CD4-positive, alpha-beta T cell treated with Interleukin-10 for 1 hour (primary cell): ENCODE results near the gene ACSM2A.
"Not testable (repeated sequence)": the region's sequence is repeated elsewhere in the genome, so short reads cannot be mapped to it uniquely, and the experiment has no call there.

Experiments
- DNase-seq: peaks from one replicate; pipeline ENCODE4 v3.0.0-alpha.2; 2020

The ACSM2A gene

GRCh38 chr16:20451364-20451763 lies at the start of gene ACSM2A:
Gene ACSM2A, plus strand, starts transcription at chr16:20451521. Its CDS starts 8,594 bp downstream, at chr16:20460115.
- not testable (repeated sequence) for DNase-seq

- no peak for DNase-seq
These were observed 48.7 kb upstream of the ACSM2A start for GRCh38 chr16:20402651-20403050.

DNA sequence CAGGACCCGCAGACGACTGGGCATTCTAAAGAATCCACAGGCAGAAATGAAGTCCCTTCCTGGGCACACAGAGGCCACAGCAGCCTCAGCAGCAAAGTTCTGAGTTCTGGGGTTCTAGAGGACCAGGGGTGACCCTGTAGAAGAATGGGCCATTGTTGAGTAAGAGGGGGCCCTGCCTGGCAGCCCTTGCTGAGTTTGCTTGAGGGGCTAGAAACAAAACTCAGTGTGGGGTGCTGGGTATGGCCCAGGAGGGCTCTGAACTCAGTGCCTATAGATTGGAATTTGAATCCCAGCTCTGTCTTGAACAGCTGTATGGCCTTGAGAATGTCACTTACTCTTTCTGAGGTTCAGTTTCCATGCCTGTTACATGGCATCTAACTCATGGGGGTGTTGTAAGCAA lies 46.7 kb upstream of the ACSM2A start, which contains the start of gene PDILT:
Gene PDILT (minus strand): TSS at position 101 of the 400 bp plus-strand sequence. CDS start 5,437 bp downstream, outside the sequence.
- no peak for DNase-seq

DNA sequence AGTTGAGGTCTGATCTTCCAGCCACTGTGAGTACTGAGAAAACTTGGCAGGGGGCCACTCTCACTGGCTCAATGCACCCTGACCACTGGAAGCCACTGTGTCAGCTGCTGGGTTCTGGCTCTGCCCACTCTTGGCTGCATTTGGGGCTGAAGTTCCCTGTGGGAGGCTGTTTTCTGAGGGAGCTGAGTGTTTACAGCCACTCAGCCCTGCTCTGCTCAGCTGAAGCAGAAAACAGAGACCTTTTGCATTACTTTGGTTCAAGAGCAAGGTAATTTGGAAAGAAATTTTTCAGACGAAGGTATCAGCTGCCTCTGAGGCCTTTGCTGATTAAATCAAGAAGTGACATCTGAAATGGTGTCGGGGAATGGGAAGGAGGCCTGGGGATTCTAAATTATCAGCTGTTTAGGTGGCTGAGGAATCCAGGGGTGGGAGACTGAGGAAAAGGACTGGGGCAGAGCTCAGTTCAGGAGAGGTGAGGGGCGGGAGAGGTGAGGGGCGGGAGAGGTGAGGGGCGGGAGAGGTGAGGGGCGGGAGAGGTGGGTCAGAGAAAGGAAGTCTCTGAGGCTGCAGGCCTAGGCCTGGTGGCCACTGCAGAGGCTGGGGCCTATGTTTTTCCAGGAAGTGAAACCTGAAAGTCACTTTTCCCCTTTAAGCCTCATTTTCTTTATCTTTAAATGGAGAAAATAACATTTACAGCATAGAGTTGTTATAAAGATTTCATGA lies 41.8 kb upstream of the ACSM2A start, which contains the start of gene ACSM5:
Gene ACSM5 (plus strand): TSS at position 137 of the 723 bp plus-strand sequence. CDS start 1,951 bp downstream, outside the sequence.
- no peak for DNase-seq

- no peak for DNase-seq
These were observed 41.1 kb upstream of the ACSM2A start for GRCh38 chr16:20410121-20410723.

DNA sequence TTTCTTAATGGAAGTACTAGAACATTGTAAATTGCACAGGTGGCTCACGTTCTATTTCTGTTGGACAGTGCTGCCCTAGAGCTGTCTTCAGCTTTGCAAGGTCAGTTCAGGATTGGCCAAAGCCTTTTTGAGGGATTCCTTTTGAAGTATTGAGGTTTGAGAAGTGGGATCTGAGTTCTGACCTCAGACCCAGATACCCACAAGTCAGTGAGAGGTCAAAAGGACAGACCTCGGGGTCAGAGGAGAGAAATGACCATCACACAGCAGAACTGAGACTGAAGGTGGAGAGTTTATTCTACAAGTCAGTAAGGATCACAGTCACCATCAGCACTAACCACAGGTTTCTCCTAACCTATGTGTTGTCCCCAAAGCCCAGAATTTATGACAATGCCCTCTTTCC lies 40.3 kb upstream of the ACSM2A start:
- DNase-seq: no peak

DNA sequence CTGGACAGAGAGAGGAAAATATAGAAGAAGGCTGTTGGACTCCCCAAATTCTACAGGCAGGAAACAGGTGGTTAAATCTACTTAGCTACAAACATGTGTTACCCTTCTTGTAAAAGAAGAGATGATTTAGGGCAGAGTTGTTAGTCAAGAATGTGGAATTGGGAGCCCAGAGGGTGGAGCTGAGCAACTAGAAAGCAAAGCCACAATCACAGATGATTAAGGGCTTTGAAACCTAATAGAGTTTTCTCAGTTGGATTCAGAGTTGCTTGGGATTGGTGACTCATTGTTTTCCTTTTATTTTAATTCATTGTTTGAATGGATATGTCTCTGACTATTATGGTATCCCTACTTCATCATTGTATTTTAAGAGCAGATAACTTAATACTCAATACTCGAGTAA lies 35.8 kb upstream of the ACSM2A start:
- DNase-seq: no peak

GRCh38 chr16:20419093-20419492 lies 32.2 kb upstream of the ACSM2A start:
- not testable (repeated sequence) for DNase-seq

DNA sequence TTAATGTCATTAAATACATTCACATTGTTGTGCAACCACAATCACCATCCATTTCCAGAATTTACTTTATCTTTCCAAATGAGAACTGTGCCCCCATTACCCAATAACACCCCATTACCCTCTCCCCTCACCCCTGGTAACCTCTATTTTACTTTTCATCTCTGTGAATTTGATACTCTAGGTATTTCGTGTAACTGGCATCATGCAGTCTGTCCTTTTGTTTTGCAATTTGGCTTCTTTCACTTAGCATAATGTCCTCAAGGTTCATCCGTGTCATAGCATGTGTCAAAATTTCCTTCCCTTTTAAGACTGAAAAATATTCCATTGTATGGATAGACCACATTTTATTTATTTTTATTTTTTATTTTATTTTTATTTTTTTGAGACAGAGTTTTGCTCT lies 29.6 kb upstream of the ACSM2A start:
- DNase-seq: not testable (repeated sequence)

- not testable (repeated sequence) for DNase-seq
These were observed 27.6 kb upstream of the ACSM2A start for GRCh38 chr16:20423772-20424128.

DNA sequence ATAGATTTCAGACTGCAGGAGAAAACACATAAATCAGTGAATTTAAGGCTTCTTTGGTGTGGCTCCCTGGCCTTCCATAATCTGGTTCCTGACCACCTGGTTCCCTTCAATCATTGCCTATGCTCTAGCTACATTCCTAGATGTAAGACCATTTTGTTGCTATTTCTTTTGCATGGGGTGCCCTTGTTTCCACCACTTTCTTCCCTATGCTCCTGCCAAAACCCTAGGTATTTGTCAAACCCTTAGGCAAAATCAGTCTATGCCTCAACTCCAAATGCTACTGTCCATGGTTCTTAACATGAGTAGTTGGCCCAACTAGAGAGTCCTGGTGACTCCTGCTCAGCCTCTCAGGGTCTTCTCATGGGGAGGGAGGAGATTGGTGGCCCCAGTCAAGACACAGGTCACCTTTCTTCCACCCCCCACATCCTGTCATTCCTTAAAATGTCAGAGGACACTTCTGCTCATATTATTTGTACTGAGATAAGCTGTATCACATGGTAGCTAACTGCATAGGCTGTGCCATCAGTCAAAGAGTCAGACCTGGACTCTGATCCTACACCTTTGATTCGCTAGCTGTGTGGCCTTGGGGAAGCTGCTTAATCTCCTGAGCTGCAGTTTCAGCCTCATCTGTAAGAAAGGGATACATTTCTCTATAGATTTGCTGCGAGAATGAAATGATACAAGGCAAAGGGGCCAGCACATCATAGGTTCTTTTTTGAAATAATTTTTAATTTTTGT lies 27.0 kb upstream of the ACSM2A start:
- no peak for DNase-seq

DNA sequence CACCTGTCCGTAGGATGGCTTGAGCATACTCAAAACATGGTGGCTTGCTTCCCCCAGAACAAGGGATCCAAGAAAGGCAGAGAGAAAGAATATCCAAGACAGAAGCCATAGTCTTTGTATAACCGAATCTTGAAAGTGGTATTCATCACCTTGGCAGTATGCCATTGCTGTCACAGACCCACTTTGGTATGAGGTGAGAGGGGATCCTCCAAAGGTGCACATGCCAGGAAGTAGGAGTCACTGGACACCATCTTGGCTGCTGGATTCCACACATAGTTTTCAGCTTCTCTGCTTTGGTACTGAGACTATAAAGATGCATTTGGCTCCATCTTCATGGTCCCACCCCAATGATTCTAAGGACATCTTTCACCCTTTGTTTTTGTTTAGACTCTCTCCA lies 23.9 kb upstream of the ACSM2A start:
- not testable (repeated sequence) for DNase-seq

- DNase-seq: not testable (repeated sequence)
These were observed 21.8 kb upstream of the ACSM2A start for GRCh38 chr16:20429499-20429898.

- DNase-seq: not testable (repeated sequence)
These were observed 20.8 kb upstream of the ACSM2A start for GRCh38 chr16:20430480-20430879.

DNA sequence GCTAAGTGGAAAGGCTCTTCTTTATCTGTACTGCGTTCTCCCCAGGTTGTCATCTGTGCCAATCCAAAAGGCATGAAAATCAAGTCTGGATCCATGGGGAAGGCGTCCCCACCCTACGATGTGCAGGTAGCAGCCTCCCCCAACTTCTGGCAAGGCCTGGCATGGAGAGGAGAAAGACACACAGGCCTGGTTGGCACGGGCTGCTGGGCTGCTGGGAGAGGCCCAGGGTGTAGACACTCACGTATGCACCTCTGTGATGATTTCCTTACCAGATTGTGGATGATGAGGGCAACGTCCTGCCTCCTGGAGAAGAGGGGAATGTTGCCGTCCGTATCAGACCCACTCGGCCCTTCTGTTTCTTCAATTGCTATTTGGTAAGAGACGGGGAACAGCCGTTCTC lies 20.4 kb upstream of the ACSM2A start:
- no peak for DNase-seq

GRCh38 chr16:20438950-20439349 lies 12.4 kb upstream of the ACSM2A start:
- not testable (repeated sequence) for DNase-seq

GRCh38 chr16:20439820-20440231 lies 11.5 kb upstream of the ACSM2A start:
- not testable (repeated sequence) for DNase-seq

GRCh38 chr16:20440731-20441130 lies 10.6 kb upstream of the ACSM2A start:
- not testable (repeated sequence) for DNase-seq

GRCh38 chr16:20441191-20441590 lies 10.1 kb upstream of the ACSM2A start:
- no peak for DNase-seq

- not testable (repeated sequence) for DNase-seq
These were observed 9.5 kb upstream of the ACSM2A start for GRCh38 chr16:20441859-20442258.

DNA sequence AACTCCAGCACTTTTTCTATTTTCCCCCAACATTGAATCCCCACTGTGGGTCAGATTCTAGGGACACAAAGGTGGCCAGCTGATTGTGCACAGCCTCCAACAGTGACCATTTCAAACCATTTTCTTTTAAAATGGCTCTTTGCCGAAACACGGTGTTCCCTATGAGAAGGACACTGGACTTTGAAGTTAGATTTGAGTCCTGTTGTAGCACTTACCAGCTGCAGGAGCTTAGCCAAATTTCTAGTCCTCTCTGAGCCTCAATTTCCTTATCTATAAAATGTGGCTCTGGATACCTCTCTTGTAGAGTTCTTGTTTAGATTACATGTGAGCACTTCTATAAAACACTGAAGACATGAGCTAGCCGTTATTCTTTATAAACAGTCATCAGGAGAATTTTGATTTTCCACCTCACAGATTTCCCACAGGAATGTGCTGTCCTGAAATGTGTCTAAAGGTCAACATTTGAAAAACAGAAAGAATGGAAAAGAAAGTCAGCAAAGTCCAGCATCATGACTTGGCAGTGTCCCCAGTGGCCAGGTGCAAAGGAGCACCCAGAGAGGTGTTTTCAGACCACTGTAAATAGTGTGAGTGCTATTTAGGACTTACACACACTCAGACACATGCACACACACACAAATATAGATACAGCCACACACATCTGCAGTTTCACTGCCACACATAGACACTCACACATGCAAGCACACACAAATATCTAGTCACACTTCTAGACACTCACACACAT lies 4.5 kb upstream of the ACSM2A start:
- DNase-seq: not testable (repeated sequence)

DNA sequence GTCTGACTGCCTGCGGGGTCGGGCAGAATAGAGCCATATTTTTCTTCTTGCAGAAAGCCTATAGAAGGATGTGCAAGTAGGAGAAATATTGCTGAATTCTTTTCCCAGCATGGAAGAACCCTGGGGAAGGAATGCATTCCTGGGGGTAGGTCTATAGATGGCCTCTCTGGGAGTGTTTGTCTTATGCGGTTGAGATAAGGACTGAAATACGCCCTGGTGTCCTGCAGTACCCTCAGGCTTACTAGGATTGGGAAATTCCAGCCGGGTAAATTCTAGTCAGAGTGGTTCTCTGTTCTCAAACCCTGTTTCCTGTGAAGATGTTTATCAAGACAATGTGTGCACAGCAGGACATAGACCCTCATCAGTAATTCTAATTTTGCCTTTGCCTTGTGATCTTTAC lies 2.3 kb downstream of the ACSM2A start:
- DNase-seq: not testable (repeated sequence)

GRCh38 chr16:20459227-20459626 lies 7.9 kb downstream of the ACSM2A start:
- DNase-seq: not testable (repeated sequence)
